ENCODE measurements around the gene ATXN7L3.

ATXN7L3 gene

GRCh38 chr17:44220213-44221083 lies 20.8 kb upstream of the ATXN7L3 start (continued):
- TF ChIP-seq ZNF280C (tag by site-specific recombination; IDR thresholded peaks at IDR 0.05) (no peak), ZNF561 (tag by site-specific recombination; IDR thresholded peaks at IDR 0.05; ENCODE audit: borderline replicate concordance) (no peak), SP7 (tag by site-specific recombination; IDR thresholded peaks at IDR 0.05) (peak; percentile 56), ZNF155 (tag by site-specific recombination; IDR thresholded peaks at IDR 0.05) (no peak), HOXD13 (CRISPR knock-in tag; IDR thresholded peaks at IDR 0.05; ENCODE audit: borderline replicate concordance) (no peak), ZXDB (tag by site-specific recombination; IDR thresholded peaks at IDR 0.05) (peak; percentile 36; the same call in 1 of the 2 replicates), ZNF626 (tag by site-specific recombination; IDR thresholded peaks at IDR 0.05) (no peak), ZNF10 (tag by site-specific recombination; IDR thresholded peaks at IDR 0.05) (no peak), HOXC10 (CRISPR knock-in tag; IDR thresholded peaks at IDR 0.05) (no peak), ZNF341 (tag by site-specific recombination; IDR thresholded peaks at IDR 0.05; ENCODE audit: low read depth) (peak; percentile 46; the same call in 1 of the 2 replicates), ZNF148 (tag by site-specific recombination; IDR thresholded peaks at IDR 0.05; ENCODE audit: borderline replicate concordance) (no peak), GLIS2 (tag by site-specific recombination; IDR thresholded peaks at IDR 0.05) (peak; percentile 81), ZNF600 (tag by site-specific recombination; IDR thresholded peaks at IDR 0.05) (peak; percentile 71), ZIC2 (tag by site-specific recombination; IDR thresholded peaks at IDR 0.05) (peak; percentile 23; the same call in 1 of the 2 replicates), ZBTB20 (tag by site-specific recombination; IDR thresholded peaks at IDR 0.05) (peak; percentile 95), ZNF140 (tag by site-specific recombination; IDR thresholded peaks at IDR 0.05) (no peak), KLF10 (tag by site-specific recombination; IDR thresholded peaks at IDR 0.05) (no peak), ZNF530 (tag by site-specific recombination; IDR thresholded peaks at IDR 0.05; ENCODE audit: low read depth) (no peak), ELK4 (IDR thresholded peaks at IDR 0.05; ENCODE audit: borderline replicate concordance, low read depth, low read length) (no peak), ZNF214 (tag by site-specific recombination; IDR thresholded peaks at IDR 0.05; ENCODE audit: borderline replicate concordance) (no peak), BCL11B (tag by site-specific recombination; IDR thresholded peaks at IDR 0.05; ENCODE audit: low read depth) (0 out of 2 replicates have a peak, but pooled peaks have one; percentile 15), SETDB1 (IDR thresholded peaks at IDR 0.05; ENCODE audit: insufficient read length, low read length) (no peak), ZNF274 (IDR thresholded peaks at IDR 0.05; ENCODE audit: low read length) (no peak), ZNF274 (tag by site-specific recombination; IDR thresholded peaks at IDR 0.05; ENCODE audit: borderline replicate concordance) (no peak), PRDM4 (tag by site-specific recombination; IDR thresholded peaks at IDR 0.05) (0 out of 2 replicates have a peak, but pooled peaks have one; percentile 11), TSHZ1 (tag by site-specific recombination; IDR thresholded peaks at IDR 0.05; ENCODE audit: borderline replicate concordance) (no peak)
